ENCODE data around the gene CTU2.

Gene CTU2

GRCh38 chr16:88761830-88762229 is 55.5 kb downstream of the CTU2 start:
- H3K36me3 Mint-ChIP-seq (ENCODE audit: low read depth) = peaks cover 10% of the 10 kb centered on the region
- peaks cover 6% of the 10 kb centered on the region for H3K4me1 Mint-ChIP-seq (ENCODE audit: low read depth)
- no peak overlapping the region for H3K4me3 Mint-ChIP-seq
- H3K9me3 Mint-ChIP-seq = no peaks in the 10 kb centered on the region
- DNase-seq (ENCODE audit: low spot score) = no peak
- no peaks in the 10 kb centered on the region for H3K27me3 Mint-ChIP-seq (ENCODE audit: low read depth)
- H3K27ac Mint-ChIP-seq = no peak overlapping the region

- peaks cover 10% of the 10 kb centered on the region for H3K36me3 Mint-ChIP-seq (ENCODE audit: low read depth)
- H3K4me1 Mint-ChIP-seq (ENCODE audit: low read depth) = peaks cover 10% of the 10 kb centered on the region
- no peak overlapping the region for H3K27ac Mint-ChIP-seq
- H3K27me3 Mint-ChIP-seq (ENCODE audit: low read depth) = no peaks in the 10 kb centered on the region
- no peak for DNase-seq (ENCODE audit: low spot score)
- no peak overlapping the region for H3K4me3 Mint-ChIP-seq
- no peaks in the 10 kb centered on the region for H3K9me3 Mint-ChIP-seq
These were observed 56.1 kb downstream of the CTU2 start for GRCh38 chr16:88762258-88762870.

GRCh38 chr16:88762941-88763340 is 56.6 kb downstream of the CTU2 start:
- H3K4me1 Mint-ChIP-seq (ENCODE audit: low read depth) = peaks cover 11% of the 10 kb centered on the region
- peaks cover 10% of the 10 kb centered on the region for H3K36me3 Mint-ChIP-seq (ENCODE audit: low read depth)
- H3K27ac Mint-ChIP-seq = no peak overlapping the region
- DNase-seq (ENCODE audit: low spot score) = no peak
- no peaks in the 10 kb centered on the region for H3K9me3 Mint-ChIP-seq
- H3K27me3 Mint-ChIP-seq (ENCODE audit: low read depth) = no peaks in the 10 kb centered on the region
- no peak overlapping the region for H3K4me3 Mint-ChIP-seq

GRCh38 chr16:88763502-88764053 is 57.3 kb downstream of the CTU2 start:
- Mint-ChIP-seq H3K4me3 (no peak overlapping the region), H3K27me3 (ENCODE audit: low read depth) (no peaks in the 10 kb centered on the region), H3K9me3 (no peaks in the 10 kb centered on the region), H3K4me1 (ENCODE audit: low read depth) (peaks cover 11% of the 10 kb centered on the region), H3K36me3 (ENCODE audit: low read depth) (peaks cover 10% of the 10 kb centered on the region), H3K27ac (no peak overlapping the region)
- DNase-seq (ENCODE audit: low spot score) = no peak

- DNase-seq (ENCODE audit: low spot score) = no peak
- peaks cover 12% of the 10 kb centered on the region for H3K36me3 Mint-ChIP-seq (ENCODE audit: low read depth)
- H3K9me3 Mint-ChIP-seq = no peaks in the 10 kb centered on the region
- no peak overlapping the region for H3K27ac Mint-ChIP-seq
- H3K27me3 Mint-ChIP-seq (ENCODE audit: low read depth) = no peaks in the 10 kb centered on the region
- H3K4me3 Mint-ChIP-seq = no peak overlapping the region
- peaks cover 10% of the 10 kb centered on the region for H3K4me1 Mint-ChIP-seq (ENCODE audit: low read depth)
These were observed 57.8 kb downstream of the CTU2 start for GRCh38 chr16:88764080-88764479.

- Mint-ChIP-seq H3K36me3 (ENCODE audit: low read depth) (peaks cover 12% of the 10 kb centered on the region), H3K27me3 (ENCODE audit: low read depth) (no peaks in the 10 kb centered on the region), H3K4me1 (ENCODE audit: low read depth) (peaks cover 6% of the 10 kb centered on the region), H3K9me3 (no peaks in the 10 kb centered on the region), H3K27ac (no peak overlapping the region), H3K4me3 (no peak overlapping the region)
- DNase-seq (ENCODE audit: low spot score) = no peak
These were observed 58.6 kb downstream of the CTU2 start for GRCh38 chr16:88764913-88765349.
